Choroid plexus epithelial cell (primary cell): ENCODE data around the gene CYP2A13.
"Not testable (repeated sequence)": the region's sequence is repeated elsewhere in the genome, so short reads cannot be mapped to it uniquely, and the experiment has no call there.

Experiments
- DNase-seq: peaks from one replicate; pipeline ENCODE4 v3.0.0-alpha.2; 2010; ENCODE audit warnings: low read depth
- H3K4me3 ChIP-seq: 2 replicates; pipeline ENCODE4 v1.5.1; 2011; ENCODE audit warnings: low read depth, mild to moderate bottlenecking, control low read depth, low read length, moderate library complexity
- CTCF ChIP-seq: conservative IDR thresholded peaks from 2 replicates; pipeline ENCODE4 v1.5.1; 2011; ENCODE audit warnings: low read depth, mild to moderate bottlenecking, control low read depth, inconsistent platforms, low read length, moderate library complexity

Gene CYP2A13

GRCh38 chr19:41123716-41124294, 35.6 kb downstream of the CYP2A13 start:
- H3K4me3 ChIP-seq: no peak overlapping the region
- no peak for DNase-seq
- no peak for TF ChIP-seq CTCF

- TF ChIP-seq CTCF: peak; percentile 68
- not testable (repeated sequence) for H3K4me3 ChIP-seq
- peak; percentile 33 for DNase-seq
These were observed 38.5 kb downstream of the CYP2A13 start for GRCh38 chr19:41126765-41127203.

- not testable (repeated sequence) for DNase-seq, H3K4me3 ChIP-seq
These were observed 39.1 kb downstream of the CYP2A13 start for GRCh38 chr19:41127362-41127761.

DNA sequence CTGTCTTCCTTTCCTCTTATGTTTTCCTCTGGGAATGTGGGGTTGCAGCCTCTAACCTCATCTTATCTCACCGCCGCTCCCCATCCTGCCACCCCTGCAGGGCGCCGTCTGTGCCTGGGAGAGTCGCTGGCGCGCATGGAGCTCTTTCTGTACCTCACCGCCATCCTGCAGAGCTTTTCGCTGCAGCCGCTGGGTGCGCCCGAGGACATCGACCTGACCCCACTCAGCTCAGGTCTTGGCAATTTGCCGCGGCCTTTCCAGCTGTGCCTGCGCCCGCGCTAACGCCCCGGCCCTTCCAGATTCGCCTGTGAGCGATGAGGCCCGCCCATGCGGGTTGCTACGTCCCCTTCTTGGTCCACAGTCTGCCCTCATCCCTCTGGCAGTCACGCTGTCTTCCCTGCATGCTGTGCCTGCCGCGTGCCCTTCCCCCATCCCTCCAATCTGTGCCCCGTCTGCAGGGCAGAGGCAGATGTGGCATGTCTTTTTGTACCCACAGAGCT, 39.6 kb downstream of the CYP2A13 start:
- not testable (repeated sequence) for H3K4me3 ChIP-seq

DNA sequence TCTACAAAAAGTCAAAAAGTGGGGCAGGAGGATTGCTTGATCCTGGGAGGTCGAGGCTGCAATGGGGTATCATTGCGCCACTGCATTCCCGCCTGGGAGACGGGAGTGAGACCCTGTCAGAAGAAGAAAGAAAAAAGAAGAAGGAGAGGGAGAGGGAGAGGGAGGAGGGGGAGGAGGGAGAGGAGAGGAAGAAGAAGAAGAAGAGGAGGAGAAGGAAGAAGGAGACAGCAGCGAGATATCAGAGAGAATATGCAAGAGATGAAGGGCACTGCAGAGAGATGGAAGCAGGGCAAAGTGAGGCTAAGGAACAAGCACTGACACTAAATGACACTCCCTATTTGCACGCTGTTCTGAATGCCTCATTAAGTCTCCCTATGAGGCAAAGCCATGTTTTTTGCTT, 40.4 kb downstream of the CYP2A13 start:
- no peak overlapping the region for H3K4me3 ChIP-seq
- TF ChIP-seq CTCF: no peak
- DNase-seq: no peak

More for the DNA sequence above, 39.6 kb downstream of the CYP2A13 start:
- peak; percentile 42 for TF ChIP-seq CTCF
- DNase-seq: peak; percentile 82

GRCh38 chr19:41131186-41131585, 42.9 kb downstream of the CYP2A13 start:
- no peak for TF ChIP-seq CTCF
- DNase-seq: no peak
- H3K4me3 ChIP-seq: no peak overlapping the region

DNA sequence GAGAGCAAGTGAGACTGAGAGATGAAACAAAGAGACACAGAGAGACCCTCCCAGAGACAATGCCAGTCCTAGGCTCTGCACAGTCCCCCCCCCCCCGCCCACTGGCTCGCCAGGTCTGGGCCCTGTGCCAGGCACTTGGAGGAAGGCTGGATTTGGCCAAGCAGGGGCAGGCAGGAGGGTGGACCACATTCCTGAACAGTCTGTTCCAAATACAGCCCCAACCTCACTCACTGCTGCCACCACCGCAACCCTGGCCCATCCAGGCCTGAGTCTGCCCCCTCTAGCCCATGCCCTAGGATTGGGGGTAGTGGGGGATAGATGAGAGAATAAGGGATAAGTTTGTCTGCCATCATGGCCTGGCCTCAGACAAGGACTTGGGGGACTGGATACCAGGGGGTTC, 45.0 kb downstream of the CYP2A13 start:
- no peak for DNase-seq
- no peak for TF ChIP-seq CTCF
- H3K4me3 ChIP-seq: no peak overlapping the region

- no peak for DNase-seq
- H3K4me3 ChIP-seq: no peak overlapping the region
- no peak for TF ChIP-seq CTCF
These were observed 46.4 kb downstream of the CYP2A13 start for GRCh38 chr19:41134616-41135015.

DNA sequence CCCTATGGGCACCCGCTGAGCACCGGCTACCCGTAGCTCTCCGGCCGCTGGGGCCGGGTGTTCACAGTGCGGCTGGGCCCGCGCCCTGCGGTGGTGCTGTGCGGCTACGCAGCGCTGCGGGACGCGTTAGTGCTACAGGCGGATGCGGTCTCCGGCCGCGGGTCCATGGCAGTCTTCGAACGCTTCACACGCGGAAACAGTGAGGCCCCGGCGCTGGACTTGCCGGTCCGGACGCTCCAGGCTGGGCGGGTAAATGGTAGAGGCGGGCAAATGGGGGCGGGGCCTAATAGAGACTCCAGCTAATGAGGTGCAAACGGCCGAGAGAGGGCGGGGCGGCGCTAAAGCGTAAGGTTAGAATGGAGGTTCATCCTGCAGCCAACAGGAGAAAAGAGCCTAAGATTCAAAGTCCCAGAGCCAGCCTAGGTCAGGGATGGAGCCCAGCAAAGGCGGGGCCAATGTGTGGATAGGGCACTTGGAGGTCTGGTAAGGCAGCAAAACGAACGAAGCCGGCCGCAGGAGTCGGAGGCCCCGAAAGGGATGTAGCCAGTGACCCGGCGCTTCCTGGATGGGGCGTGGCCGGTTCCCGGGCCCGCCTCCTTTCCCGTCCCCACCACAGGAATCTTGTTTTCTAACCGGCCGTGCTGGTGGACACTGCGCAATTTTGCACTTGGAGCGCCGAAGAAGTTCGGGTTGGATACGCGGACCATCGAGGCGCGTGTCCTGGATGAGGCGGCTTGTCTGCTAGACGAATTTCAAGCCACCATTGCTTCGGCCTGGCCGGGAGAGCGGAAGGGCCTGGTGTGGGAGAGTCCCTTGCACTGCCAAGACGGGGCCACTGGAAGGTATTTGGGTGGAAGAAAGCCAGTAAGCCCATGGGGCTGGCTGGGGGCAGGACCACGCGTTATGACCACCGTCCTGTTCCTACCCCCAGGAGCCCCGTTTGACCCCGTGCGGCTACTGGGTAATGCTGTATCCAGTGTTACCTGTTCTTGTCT, 47.4 kb downstream of the CYP2A13 start:
- peak; percentile 55 for DNase-seq
- H3K4me3 ChIP-seq: peak overlapping the region; percentile 53
